Choroid plexus epithelial cell (primary cell): ENCODE results near the gene CHN2.
A peak's percentile ranks its signal among the peaks of the same experiment; 100 is the strongest.

Experiments
- DNase-seq: peaks from one replicate; pipeline ENCODE4 v3.0.0-alpha.2; 2010; ENCODE audit warnings: low read depth
- H3K4me3 ChIP-seq: 2 replicates; pipeline ENCODE4 v1.5.1; 2011; ENCODE audit warnings: low read depth, mild to moderate bottlenecking, control low read depth, low read length, moderate library complexity
- CTCF ChIP-seq: conservative IDR thresholded peaks from 2 replicates; pipeline ENCODE4 v1.5.1; 2011; ENCODE audit warnings: low read depth, mild to moderate bottlenecking, control low read depth, inconsistent platforms, low read length, moderate library complexity

Gene CHN2

GRCh38 chr7:29488203-29488970 is 293.8 kb downstream of the CHN2 start:
- no peak for TF ChIP-seq CTCF
- DNase-seq: peak; percentile 20
- no peak overlapping the region for H3K4me3 ChIP-seq

DNA sequence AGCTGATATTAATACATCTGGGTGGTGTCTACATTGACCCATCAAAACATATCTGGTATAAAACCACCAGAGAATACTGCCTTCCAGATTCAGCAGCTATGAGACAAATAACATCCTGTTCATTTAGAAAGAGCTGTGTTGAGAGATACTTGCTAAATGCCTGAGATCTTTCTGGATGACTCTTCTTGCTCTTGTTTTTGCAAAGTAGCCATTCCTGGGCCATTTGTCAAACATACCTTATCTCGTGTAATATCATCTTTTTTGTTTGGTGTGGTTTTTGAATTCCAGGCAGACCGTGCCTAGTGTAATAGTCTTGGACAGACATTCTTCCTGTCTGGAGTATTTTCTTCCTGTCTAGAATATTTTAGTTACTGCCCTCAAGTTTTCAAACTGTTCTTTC is 294.4 kb downstream of the CHN2 start:
- no peak overlapping the region for H3K4me3 ChIP-seq
- peak; percentile 94 for DNase-seq
- no peak for TF ChIP-seq CTCF

DNA sequence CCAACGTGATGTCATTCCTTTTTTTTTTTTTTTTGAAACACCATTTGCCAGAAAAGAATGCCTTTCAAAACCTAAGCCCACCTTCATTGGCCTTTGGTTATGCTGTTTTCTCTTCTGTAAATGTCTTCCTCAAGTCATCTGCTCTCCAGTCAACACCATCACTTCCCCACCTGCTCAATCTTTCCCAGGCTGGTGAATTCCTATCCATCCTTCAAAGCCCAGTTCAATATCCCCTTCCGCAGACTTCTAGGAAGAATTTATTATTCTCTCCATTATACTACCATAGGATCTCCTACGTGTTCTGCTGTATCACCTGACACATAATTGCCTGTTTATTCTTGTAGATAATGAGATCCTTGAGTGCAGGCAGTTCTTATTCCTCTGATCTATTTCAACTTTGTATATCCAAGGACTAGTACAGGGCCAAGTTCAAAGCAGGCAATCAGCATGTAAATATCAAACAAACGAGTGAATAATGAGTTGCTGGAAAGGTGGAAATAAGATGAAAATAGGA is 295.6 kb downstream of the CHN2 start:
- no peak for DNase-seq
- no peak for TF ChIP-seq CTCF
- H3K4me3 ChIP-seq: no peak overlapping the region

- peak; percentile 79 for DNase-seq
Observed at GRCh38 chr7:29494350-29494749, 299.8 kb downstream of the CHN2 start.

DNA sequence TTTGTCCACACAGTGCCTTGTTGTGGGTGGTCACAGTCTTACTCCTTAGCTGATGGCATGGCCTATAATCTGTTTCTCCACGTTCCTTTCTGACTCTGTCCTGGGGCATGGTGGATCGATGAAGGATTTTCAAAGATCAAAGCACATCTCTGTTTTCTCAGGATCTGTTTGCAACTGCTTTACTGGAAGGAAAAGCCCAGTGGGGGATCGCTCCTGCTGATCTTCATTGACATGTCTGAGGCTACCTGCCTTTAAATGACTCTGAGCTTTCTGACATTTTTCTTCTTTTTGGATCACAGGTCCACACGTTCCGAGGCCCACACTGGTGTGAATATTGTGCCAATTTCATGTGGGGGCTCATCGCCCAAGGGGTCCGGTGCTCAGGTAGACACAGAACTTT is 301.1 kb downstream of the CHN2 start:
- no peak for DNase-seq
- no peak for TF ChIP-seq CTCF
- no peak overlapping the region for H3K4me3 ChIP-seq

More at GRCh38 chr7:29494350-29494749, 299.8 kb downstream of the CHN2 start:
- no peak overlapping the region for H3K4me3 ChIP-seq
- TF ChIP-seq CTCF: no peak

DNA sequence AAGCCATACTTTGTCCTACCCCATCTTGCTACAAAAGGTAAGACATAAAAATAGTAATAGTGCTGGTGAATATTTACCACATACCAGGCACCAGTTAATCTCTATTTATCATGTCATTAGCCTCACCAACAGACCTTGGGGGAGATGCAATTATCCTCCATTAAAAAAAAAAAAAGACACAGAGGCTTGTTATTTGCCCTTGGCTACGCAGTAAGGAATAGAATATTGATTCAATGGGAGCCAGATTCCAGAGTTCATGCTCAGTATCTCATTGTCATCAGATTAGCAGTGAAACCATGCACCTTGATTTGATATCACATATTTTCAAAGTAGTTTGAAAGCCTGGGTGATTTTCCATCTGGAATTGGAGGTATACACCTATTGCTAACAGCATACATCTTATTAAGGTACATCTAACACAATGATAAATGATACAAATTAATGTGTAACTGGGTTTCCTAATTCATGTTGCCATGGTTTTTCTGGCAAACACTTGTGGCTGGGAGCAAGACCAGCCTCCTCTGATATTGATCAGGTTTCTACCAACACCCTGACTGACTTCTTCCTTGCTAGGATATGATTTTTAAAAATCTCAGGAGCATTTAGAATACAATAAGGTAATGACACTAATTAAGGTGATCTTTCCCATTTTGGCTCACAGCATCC is 301.9 kb downstream of the CHN2 start:
- TF ChIP-seq CTCF: no peak
- H3K4me3 ChIP-seq: no peak overlapping the region
- no peak for DNase-seq
